Suprapubic skin (tissue), 4 donors: ENCODE data around the gene TBC1D14. TPM values are rescaled to one million over a fixed set of nuclear protein-coding genes. Genes with fewer than 3 reads are reported as not detected.
A peak's percentile ranks its signal among the peaks of the same experiment; 100 is the strongest.

Experiments
- DNase-seq, 2 donors: peaks; one replicate each; pipeline ENCODE4 v3.0.0-alpha.2; 2019; ENCODE audit warnings: low spot score in 2 of 2
- H3K27ac ChIP-seq: fragments of 200-600 bp; sonication (generic); one replicate; pipeline ENCODE4 v1.5.1; 2019
- H3K27me3 ChIP-seq: fragments of 200-600 bp; sonication (generic); one replicate; pipeline ENCODE4 v1.5.1; 2019
- H3K36me3 ChIP-seq: fragments of 200-600 bp; sonication (generic); one replicate; pipeline ENCODE4 v1.5.1; 2019
- H3K4me1 ChIP-seq: fragments of 200-600 bp; sonication (generic); one replicate; pipeline ENCODE4 v1.5.1; 2019
- H3K4me3 ChIP-seq: fragments of 200-600 bp; sonication (generic); one replicate; pipeline ENCODE4 v1.5.1; 2019; ENCODE audit warnings: mild to moderate bottlenecking
- H3K9me3 ChIP-seq: fragments of 200-600 bp; sonication (generic); one replicate; pipeline ENCODE4 v1.5.1; 2019
- CTCF ChIP-seq, 2 donors: fragments of 200-600 bp in 1 of 2; fragments of 450-650 bp in 1 of 2; sonication (generic) in 1 of 2; IDR thresholded peaks; one replicate each; pipeline ENCODE4 v1.5.1; 2016 to 2019; ENCODE audit warnings: antibody characterized with exemption in 2 of 2, mild to moderate bottlenecking in 1 of 2, moderate library complexity in 1 of 2
- EP300 ChIP-seq: sonication (generic); formaldehyde crosslinking; IDR thresholded peaks from one replicate; pipeline ENCODE4 v1.6.1; 2017; ENCODE audit warnings: antibody characterized with exemption
- POLR2A ChIP-seq, 2 donors: fragments of 450-650 bp; IDR thresholded peaks; one replicate each; pipeline ENCODE4 v1.6.1; 2017; ENCODE audit warnings: antibody characterized with exemption in 2 of 2, mild to moderate bottlenecking in 2 of 2, moderate library complexity in 2 of 2
- POLR2AphosphoS5 ChIP-seq, 3 donors: sonication (generic); formaldehyde crosslinking; IDR thresholded peaks; one replicate each; pipeline ENCODE4 v1.6.1; 2017; ENCODE audit warnings: antibody characterized with exemption in 3 of 3
- whole genome bisulfite sequencing: methylation state at CpG from one replicate; pipeline ENCODE4 v1.1.5; 2018; 5-methylcytosine and 5-hydroxymethylcytosine counted together
- total RNA-seq, 4 donors: library from RNA; depleted of rRNA; stranded (reverse); fragments of >200 nt; gene quantifications; one replicate each; pipeline ENCODE4 v1.1.0, GENCODE V29; 2016

Gene TBC1D14
- total RNA-seq, 4 donors from 2014 or later, result 55.0 to 111 (median 97.9) TPM

GRCh38 chr4:7049739-7050138 is 140.1 kb downstream of the TBC1D14 start:
- no peak overlapping the region for H3K27ac ChIP-seq
- H3K36me3 ChIP-seq, result peaks cover 17% of the 10 kb centered on the region
- TF ChIP-seq EP300 (no peak), POLR2AphosphoS5 (IDR thresholded peaks at IDR 0.05) (no peak), POLR2A (IDR thresholded peaks at IDR 0.05) (no peak), CTCF (IDR thresholded peaks at IDR 0.05) (no peak)
- H3K4me1 ChIP-seq, result peaks cover 44% of the 10 kb centered on the region
- no peak for DNase-seq
- H3K9me3 ChIP-seq, result no peaks in the 10 kb centered on the region
- no peak overlapping the region for H3K4me3 ChIP-seq
- H3K27me3 ChIP-seq, result no peaks in the 10 kb centered on the region
- no CpG with 5 or more reads among the region's 11 CpGs for WGBS

- TF ChIP-seq POLR2A (IDR thresholded peaks at IDR 0.05) (no peak), CTCF (IDR thresholded peaks at IDR 0.05) (no peak), EP300 (no peak), POLR2AphosphoS5 (IDR thresholded peaks at IDR 0.05) (no peak)
- H3K27ac ChIP-seq, result no peak overlapping the region
- H3K27me3 ChIP-seq, result no peaks in the 10 kb centered on the region
- no peaks in the 10 kb centered on the region for H3K9me3 ChIP-seq
- H3K4me1 ChIP-seq, result peaks cover 35% of the 10 kb centered on the region
- H3K36me3 ChIP-seq, result peaks cover 26% of the 10 kb centered on the region
- no peak overlapping the region for H3K4me3 ChIP-seq
- WGBS, result 96% methylated on average over 16 of the region's 36 CpGs
- no peak for DNase-seq
Measured at GRCh38 chr4:7050481-7051143, 141.0 kb downstream of the TBC1D14 start.

GRCh38 chr4:7051144-7051495 is 141.5 kb downstream of the TBC1D14 start:
- DNase-seq, result no peak
- peaks cover 30% of the 10 kb centered on the region for H3K4me1 ChIP-seq
- 93% methylated on average over 11 of the region's 12 CpGs for WGBS
- no peaks in the 10 kb centered on the region for H3K9me3 ChIP-seq
- peaks cover 31% of the 10 kb centered on the region for H3K36me3 ChIP-seq
- H3K4me3 ChIP-seq, result no peak overlapping the region
- no peaks in the 10 kb centered on the region for H3K27me3 ChIP-seq
- TF ChIP-seq EP300 (no peak), CTCF (IDR thresholded peaks at IDR 0.05) (no peak), POLR2AphosphoS5 (IDR thresholded peaks at IDR 0.05) (no peak), POLR2A (IDR thresholded peaks at IDR 0.05) (no peak)
- no peak overlapping the region for H3K27ac ChIP-seq

- H3K4me1 ChIP-seq, result peaks cover 22% of the 10 kb centered on the region
- no peak overlapping the region for H3K27ac ChIP-seq
- H3K9me3 ChIP-seq, result no peaks in the 10 kb centered on the region
- WGBS, result 87% methylated on average over 10 of the region's 14 CpGs
- no peak overlapping the region for H3K4me3 ChIP-seq
- DNase-seq, result peak in 1 of 2 donors; percentile 71
- peaks cover 38% of the 10 kb centered on the region for H3K36me3 ChIP-seq
- no peak for TF ChIP-seq EP300
- no peak for TF ChIP-seq POLR2A (IDR thresholded peaks at IDR 0.05)
- no peak for TF ChIP-seq POLR2AphosphoS5 (IDR thresholded peaks at IDR 0.05)
- TF ChIP-seq CTCF (IDR thresholded peaks at IDR 0.05), result no peak
- H3K27me3 ChIP-seq, result no peaks in the 10 kb centered on the region
Measured at GRCh38 chr4:7051905-7052304, 142.3 kb downstream of the TBC1D14 start.

GRCh38 chr4:7052313-7052712 is 142.7 kb downstream of the TBC1D14 start:
- peaks cover 18% of the 10 kb centered on the region for H3K4me1 ChIP-seq
- WGBS, result 82% methylated on average over 6 of the region's 14 CpGs
- H3K27ac ChIP-seq, result no peak overlapping the region
- no peaks in the 10 kb centered on the region for H3K9me3 ChIP-seq
- DNase-seq, result no peak
- H3K4me3 ChIP-seq, result no peak overlapping the region
- TF ChIP-seq POLR2AphosphoS5 (IDR thresholded peaks at IDR 0.05) (no peak), CTCF (IDR thresholded peaks at IDR 0.05) (no peak), POLR2A (IDR thresholded peaks at IDR 0.05) (no peak), EP300 (no peak)
- peaks cover 41% of the 10 kb centered on the region for H3K36me3 ChIP-seq
- no peaks in the 10 kb centered on the region for H3K27me3 ChIP-seq
